Smooth muscle cell (in vitro differentiated cells): ENCODE measurements around the gene RHOT2. TPM values are rescaled to one million over a fixed set of nuclear protein-coding genes. Genes with fewer than 3 reads are reported as not detected.
A peak's percentile ranks its signal among the peaks of the same experiment; 100 is the strongest.

Source experiments
- DNase-seq: peaks from one replicate; lab custom pipeline; 2025; ENCODE audit not compliant: unreplicated experiment; lab: John Stamatoyannopoulos, UW
- H2AFZ ChIP-seq: fragments of 200-600 bp; sonication (generic); 2 replicates; pipeline ENCODE4 v1.6.0; 2016; ENCODE audit warnings: antibody characterized with exemption, low read depth, mild to moderate bottlenecking
- H3F3A ChIP-seq: fragments of 200-600 bp; sonication (generic); 2 replicates; pipeline ENCODE4 v1.6.0; 2017; ENCODE audit warnings: antibody characterized with exemption, low read depth
- H3K27ac ChIP-seq: fragments of 200-600 bp; sonication (generic); 2 replicates; pipeline ENCODE4 v1.5.1; 2016; ENCODE audit warnings: low read depth, mild to moderate bottlenecking
- H3K27me3 ChIP-seq: fragments of 200-600 bp; sonication (generic); 2 replicates; pipeline ENCODE4 v1.6.1; 2016; ENCODE audit warnings: low read depth, mild to moderate bottlenecking
- H3K36me3 ChIP-seq: fragments of 200-600 bp; sonication (generic); 2 replicates; pipeline ENCODE4 v1.5.1; 2016; ENCODE audit warnings: low read depth
- H3K4me1 ChIP-seq: fragments of 200-600 bp; sonication (generic); 2 replicates; pipeline ENCODE4 v1.5.1; 2016; ENCODE audit warnings: low read depth
- H3K4me2 ChIP-seq: fragments of 200-600 bp; sonication (generic); 2 replicates; pipeline ENCODE4 v1.6.0; 2016; ENCODE audit warnings: mild to moderate bottlenecking
- H3K4me3 ChIP-seq: fragments of 200-600 bp; sonication (generic); 2 replicates; pipeline ENCODE4 v1.5.1; 2016; ENCODE audit warnings: mild to moderate bottlenecking
- H3K79me2 ChIP-seq: fragments of 200-600 bp; sonication (generic); 2 replicates; pipeline ENCODE4 v1.6.0; 2016; ENCODE audit warnings: low read depth, mild to moderate bottlenecking
- H3K9ac ChIP-seq: fragments of 200-600 bp; sonication (generic); 2 replicates; pipeline ENCODE4 v1.6.0; 2016; ENCODE audit warnings: low read depth
- H3K9me3 ChIP-seq: fragments of 200-600 bp; sonication (generic); replicated peaks from 2 replicates; pipeline ENCODE4 v1.5.1; 2016; ENCODE audit warnings: low read depth
- H4K20me1 ChIP-seq: fragments of 200-600 bp; sonication (generic); 2 replicates; pipeline ENCODE4 v1.6.0; 2016; ENCODE audit warnings: low read depth
- CTCF ChIP-seq: fragments of 200-600 bp; sonication (generic); IDR thresholded peaks from 2 replicates; pipeline ENCODE4 v1.5.1; 2017; ENCODE audit warnings: borderline replicate concordance, mild to moderate bottlenecking, antibody characterized with exemption; ENCODE audit not compliant: insufficient read depth, poor library complexity, severe bottlenecking
- WGBS: methylation state at CpG from one replicate; pipeline ENCODE4 v1.1.7; 2016; ENCODE audit warnings: low lambda C conversion rate; 5-methylcytosine and 5-hydroxymethylcytosine counted together
- polyA plus RNA-seq: library from polyadenylated mRNA; unstranded; fragments of >200 nt; fragmentation: Nextera tagmentation; extraction: Ambion mirVana; gene quantifications from 2 replicates; pipeline ENCODE4 v1.2.1, GENCODE V29; 2016
- total RNA-seq: library from RNA; depleted of rRNA; stranded (reverse); fragments of >200 nt; gene quantifications from 2 replicates; pipeline ENCODE4 v1.2.3, GENCODE V29; 2014

The RHOT2 gene
- total and polyA plus RNA-seq, 2 experiments from 2014 or later, result 41.4 to 148 TPM

GRCh38 chr16:625117-625976 is 42.6 kb upstream of the RHOT2 start:
- H2AFZ ChIP-seq, result no peak overlapping the region

GRCh38 chr16:625977-626765 is 41.8 kb upstream of the RHOT2 start:
- no peak for TF ChIP-seq CTCF
- H3K79me2 ChIP-seq, result no peaks in the 10 kb centered on the region
- no peak for DNase-seq
- H3K27ac ChIP-seq, result peak overlapping the region; percentile 96
- H4K20me1 ChIP-seq, result peaks cover 9% of the 10 kb centered on the region
- no peak overlapping the region for H2AFZ ChIP-seq
- H3K4me2 ChIP-seq, result peak overlapping the region; percentile 59
- WGBS, result 98% methylated on average over 34 of the region's 35 CpGs
- H3K4me1 ChIP-seq, result peaks cover 28% of the 10 kb centered on the region
- peak overlapping the region; percentile 88 for H3K9ac ChIP-seq
- H3K27me3 ChIP-seq, result no peaks in the 10 kb centered on the region
- H3K4me3 ChIP-seq, result no peak overlapping the region
- H3K9me3 ChIP-seq, result no peaks in the 10 kb centered on the region
- no peaks in the 10 kb centered on the region for H3K36me3 ChIP-seq
- H3F3A ChIP-seq, result peaks cover 8% of the 10 kb centered on the region

More at GRCh38 chr16:625117-625976, 42.6 kb upstream of the RHOT2 start:
- Histone ChIP-seq H3K4me3 (no peak overlapping the region), H3K4me1 (peaks cover 21% of the 10 kb centered on the region), H3K36me3 (no peaks in the 10 kb centered on the region), H3K27me3 (no peaks in the 10 kb centered on the region), H3K27ac (no peak overlapping the region), H3F3A (peaks cover 6% of the 10 kb centered on the region), H3K79me2 (no peaks in the 10 kb centered on the region), H3K9ac (no peak overlapping the region), H3K9me3 (no peaks in the 10 kb centered on the region), H4K20me1 (peaks cover 14% of the 10 kb centered on the region), H3K4me2 (no peak overlapping the region)
- no peak for TF ChIP-seq CTCF
- WGBS, result 97% methylated on average over 28 of the region's 37 CpGs
- no peak for DNase-seq

GRCh38 chr16:626787-627453 is 41.0 kb upstream of the RHOT2 start:
- DNase-seq, result peak; percentile 57
- Histone ChIP-seq H3K27ac (peak overlapping the region; percentile 96), H3K4me2 (peak overlapping the region; percentile 59), H3K4me3 (no peak overlapping the region), H3K4me1 (peaks cover 27% of the 10 kb centered on the region), H3K9ac (peak overlapping the region; percentile 88), H3K36me3 (no peaks in the 10 kb centered on the region), H2AFZ (no peak overlapping the region), H3K9me3 (no peaks in the 10 kb centered on the region), H3K27me3 (no peaks in the 10 kb centered on the region), H3F3A (peaks cover 8% of the 10 kb centered on the region), H3K79me2 (no peaks in the 10 kb centered on the region), H4K20me1 (peaks cover 1% of the 10 kb centered on the region)
- TF ChIP-seq CTCF, result no peak
- 51% methylated on average over 28 of the region's 29 CpGs for WGBS
